HG03442 (cell line): ENCODE measurements around the gene MS4A10.
"Not testable (repeated sequence)": the region's sequence is repeated elsewhere in the genome, so short reads cannot be mapped to it uniquely, and the experiment has no call there.

Experiments
- ATAC-seq: cut with Tn5 transposase; IDR thresholded peaks from one replicate; pipeline ENCODE4 v1.9.1; 2021; ENCODE audit warnings: mild to moderate bottlenecking, moderate library complexity; ENCODE audit not compliant: unreplicated experiment

The MS4A10 gene

DNA sequence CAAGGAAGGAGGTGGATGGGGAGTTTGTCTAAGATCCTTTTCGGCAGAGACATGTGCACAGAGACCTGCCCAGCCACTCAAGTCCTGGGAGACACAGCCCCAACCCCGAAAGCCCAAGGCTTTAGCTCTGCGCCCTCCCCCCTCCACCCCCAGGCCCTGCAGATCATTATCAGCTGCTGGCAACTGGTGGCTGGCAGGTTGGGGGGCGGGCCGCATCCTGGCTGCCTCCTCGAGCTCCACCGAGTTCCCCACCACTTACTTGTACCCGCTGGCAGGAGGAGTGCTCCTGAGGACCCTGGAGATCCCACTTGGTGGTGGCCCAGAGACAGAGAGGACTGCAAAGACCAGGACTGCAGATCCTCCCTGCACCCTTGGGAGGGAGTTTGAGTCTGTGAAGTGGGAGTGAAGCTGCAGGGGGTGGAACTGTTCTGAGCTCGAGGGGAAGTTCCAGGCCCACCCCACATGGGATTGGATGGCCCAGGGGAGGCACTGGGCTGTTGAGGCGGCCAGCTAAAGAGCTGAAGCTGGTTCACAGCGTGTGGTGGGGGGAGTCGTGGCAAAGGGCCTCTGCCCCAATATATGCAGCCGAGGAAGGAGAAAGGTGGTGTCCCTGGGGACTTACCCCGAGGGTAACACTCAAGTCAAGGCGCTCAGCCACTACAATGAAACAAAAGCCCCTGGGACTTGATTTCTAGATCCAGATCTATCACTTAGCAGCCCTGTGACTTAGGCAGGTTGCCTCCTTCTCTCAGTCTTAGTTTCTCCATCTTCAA lies 36.9 kb downstream of the MS4A10 start:
- no peak for ATAC-seq

DNA sequence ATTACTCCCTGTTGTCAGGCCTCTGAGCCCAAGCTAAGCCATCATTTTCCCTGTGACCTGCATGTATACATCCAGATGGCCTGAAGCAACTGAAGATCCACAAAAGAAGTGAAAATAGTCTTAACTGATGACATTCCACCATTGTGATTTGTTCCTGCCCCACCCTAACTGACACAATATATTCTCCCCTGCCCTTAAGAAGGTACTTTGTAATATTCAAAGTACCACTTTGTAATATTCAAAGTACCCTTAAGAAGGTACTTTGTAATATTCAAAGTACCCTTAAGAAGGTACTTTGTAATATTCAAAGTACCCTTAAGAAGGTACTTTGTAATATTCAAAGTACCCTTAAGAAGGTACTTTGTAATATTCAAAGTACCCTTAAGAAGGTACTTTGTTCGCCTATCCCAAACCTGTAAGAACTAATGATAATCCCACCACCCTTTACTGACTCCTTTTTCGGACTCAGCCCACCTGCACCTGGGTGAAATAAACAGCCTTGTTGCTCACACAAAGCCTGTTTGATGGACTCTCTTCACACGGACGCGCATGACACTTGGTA lies 38.7 kb downstream of the MS4A10 start:
- ATAC-seq: not testable (repeated sequence)

DNA sequence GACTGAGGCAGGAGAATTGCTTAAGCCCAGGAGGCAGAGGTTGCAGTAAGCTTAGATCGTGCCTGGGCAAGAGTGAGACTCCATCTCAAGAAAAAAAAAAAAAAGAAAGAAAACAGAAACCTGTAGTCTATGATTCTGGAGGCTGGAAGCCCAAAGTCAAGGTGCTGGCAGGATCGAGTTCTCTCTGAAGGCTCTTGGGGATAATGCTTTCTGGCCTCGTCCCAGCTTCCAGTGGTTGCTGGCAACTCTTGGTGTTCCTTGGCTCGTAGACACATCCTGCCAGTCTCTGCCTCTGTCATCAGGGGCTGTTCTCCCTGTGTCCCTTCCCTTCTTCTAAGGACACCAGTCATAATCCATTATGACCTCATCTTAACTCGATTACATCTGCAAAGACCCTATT lies 40.0 kb downstream of the MS4A10 start:
- ATAC-seq: no peak

GRCh38 chr11:60825790-60826189 lies 40.7 kb downstream of the MS4A10 start:
- no peak for ATAC-seq

GRCh38 chr11:60830478-60831142 lies 45.5 kb downstream of the MS4A10 start:
- ATAC-seq: peak; percentile 67

GRCh38 chr11:60831143-60831500 lies 46.0 kb downstream of the MS4A10 start:
- ATAC-seq: peak; percentile 79

DNA sequence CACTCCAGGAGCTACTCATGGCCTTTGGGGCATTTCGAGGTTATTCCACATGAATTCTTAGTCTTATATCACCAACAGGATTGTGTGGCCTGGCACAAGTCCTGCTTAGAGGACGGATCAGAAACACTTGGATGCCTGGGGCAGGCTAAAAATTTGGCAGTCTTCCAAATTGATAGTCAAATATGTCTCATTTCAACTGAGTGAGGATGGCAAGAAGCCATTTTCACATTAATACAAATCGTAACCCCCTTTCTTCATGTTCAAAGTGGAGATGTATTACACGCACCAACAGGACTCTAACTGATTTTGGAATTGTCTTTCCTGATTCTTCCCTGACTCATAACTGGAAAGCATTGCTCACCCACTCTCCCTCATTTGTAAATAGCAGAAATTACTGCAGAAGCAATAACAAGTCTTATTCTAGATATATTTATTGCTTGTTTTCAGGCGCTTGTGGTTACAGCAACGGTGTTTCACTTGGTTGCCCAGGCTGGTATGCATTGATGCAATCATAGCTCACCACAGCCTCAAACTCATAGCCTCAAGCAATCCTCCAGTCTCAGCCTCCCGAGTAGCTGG lies 46.5 kb downstream of the MS4A10 start:
- ATAC-seq: no peak

- no peak for ATAC-seq
Observed at GRCh38 chr11:60834742-60835533, 49.8 kb downstream of the MS4A10 start.

GRCh38 chr11:60835534-60835846 lies 50.4 kb downstream of the MS4A10 start:
- no peak for ATAC-seq

- ATAC-seq: no peak
Observed at GRCh38 chr11:60836866-60837515, 51.9 kb downstream of the MS4A10 start.

DNA sequence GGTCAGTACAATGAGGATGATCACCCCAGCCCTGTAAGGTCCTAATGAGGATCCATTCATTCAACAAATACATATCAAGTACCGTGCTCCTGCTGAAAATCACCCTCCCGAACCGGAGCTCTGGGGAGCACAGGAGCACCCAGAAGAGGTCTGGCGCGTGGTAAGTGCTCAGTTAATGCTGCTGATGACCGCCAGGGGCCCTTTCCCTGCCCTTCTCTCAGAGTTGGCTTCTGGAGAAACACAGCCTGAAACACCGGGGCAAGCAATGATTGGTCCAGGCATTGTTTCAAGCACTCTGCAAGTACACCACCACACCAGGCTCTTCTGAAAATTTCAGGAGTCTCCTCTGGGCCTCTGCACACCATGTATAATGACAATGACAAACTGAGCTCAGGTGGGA lies 53.0 kb downstream of the MS4A10 start:
- ATAC-seq: no peak

DNA sequence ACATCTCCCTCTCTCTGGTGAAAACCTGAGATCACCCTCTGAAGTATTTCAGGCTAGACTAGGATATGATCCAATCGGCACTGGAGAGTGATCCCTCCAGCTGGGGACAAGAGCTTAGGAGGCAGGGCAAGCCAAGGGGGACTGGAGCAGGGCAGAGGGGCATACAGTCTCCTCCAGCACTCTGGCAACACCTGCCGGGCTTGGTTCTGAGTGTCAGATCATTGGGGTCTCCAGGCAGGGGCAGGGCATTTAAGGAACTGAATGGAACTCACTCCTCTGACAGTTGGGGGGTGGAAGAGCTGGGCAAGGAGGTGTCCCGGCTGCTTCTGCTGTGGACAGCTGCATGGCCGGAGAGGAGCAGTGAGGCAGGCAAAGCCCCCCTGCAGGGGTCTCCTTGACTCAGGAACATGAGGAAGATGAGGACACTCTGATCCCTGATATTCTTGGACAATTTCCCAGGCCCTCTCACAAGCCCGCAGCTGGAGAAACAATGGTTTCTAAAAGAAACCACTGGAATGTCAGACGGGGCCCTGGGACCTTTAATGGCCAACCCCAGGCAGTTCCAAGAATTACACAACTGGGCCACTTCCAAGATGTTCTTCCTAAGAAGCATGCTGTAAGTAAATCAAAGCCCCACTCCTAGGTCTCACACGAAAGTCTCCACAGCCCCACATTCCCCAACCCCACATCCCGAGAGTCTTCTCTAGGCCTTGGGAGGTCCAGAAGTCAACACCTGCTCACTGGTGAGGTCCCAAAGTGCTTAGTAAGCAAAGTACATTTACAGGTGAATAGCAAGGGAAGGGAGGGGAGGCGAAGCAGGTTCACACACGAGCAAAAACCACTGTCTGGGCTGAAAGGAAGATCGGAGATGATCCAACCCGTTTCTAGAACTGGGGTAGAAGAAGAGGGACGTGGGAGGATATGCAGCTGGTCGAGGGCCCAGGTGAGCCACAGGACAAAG lies 55.6 kb downstream of the MS4A10 start:
- ATAC-seq: no peak

DNA sequence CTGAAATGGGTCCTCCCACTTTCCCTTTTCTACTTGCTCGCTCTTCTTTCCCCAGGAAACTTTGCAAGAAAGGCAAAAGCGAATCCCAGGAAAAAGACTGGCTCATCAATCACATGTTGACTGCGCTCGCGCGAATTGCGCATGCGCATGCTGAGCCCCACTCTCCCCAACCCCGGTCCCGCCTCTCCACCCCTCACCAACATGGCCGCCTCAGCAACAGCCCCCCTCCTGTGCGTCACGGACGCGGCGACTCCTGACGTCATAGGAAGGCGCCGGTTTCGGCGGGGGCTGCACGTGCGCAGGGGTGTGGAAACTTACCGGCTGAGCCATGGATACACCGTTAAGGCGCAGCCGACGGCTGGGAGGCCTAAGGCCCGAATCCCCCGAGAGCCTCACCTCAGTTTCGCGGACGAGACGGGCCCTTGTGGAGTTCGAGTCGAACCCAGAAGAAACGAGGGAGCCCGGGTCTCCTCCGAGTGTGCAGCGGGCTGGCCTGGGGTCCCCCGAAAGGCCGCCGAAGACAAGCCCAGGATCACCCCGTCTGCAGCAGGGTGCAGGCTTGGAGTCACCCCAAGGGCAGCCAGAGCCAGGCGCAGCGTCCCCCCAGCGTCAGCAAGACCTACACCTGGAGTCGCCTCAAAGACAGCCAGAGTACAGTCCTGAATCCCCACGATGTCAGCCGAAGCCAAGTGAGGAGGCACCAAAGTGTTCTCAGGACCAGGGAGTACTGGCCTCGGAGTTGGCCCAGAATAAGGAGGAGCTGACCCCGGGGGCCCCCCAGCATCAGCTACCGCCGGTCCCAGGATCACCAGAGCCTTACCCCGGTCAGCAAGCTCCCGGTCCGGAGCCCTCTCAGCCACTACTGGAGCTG lies 56.9 kb downstream of the MS4A10 start, which contains the start of gene CCDC86:
CCDC86 (plus strand) TSS at position 317 of the 871 bp plus-strand sequence; CDS start at position 329, 12 bp downstream.
- peak; percentile 79 for ATAC-seq

DNA sequence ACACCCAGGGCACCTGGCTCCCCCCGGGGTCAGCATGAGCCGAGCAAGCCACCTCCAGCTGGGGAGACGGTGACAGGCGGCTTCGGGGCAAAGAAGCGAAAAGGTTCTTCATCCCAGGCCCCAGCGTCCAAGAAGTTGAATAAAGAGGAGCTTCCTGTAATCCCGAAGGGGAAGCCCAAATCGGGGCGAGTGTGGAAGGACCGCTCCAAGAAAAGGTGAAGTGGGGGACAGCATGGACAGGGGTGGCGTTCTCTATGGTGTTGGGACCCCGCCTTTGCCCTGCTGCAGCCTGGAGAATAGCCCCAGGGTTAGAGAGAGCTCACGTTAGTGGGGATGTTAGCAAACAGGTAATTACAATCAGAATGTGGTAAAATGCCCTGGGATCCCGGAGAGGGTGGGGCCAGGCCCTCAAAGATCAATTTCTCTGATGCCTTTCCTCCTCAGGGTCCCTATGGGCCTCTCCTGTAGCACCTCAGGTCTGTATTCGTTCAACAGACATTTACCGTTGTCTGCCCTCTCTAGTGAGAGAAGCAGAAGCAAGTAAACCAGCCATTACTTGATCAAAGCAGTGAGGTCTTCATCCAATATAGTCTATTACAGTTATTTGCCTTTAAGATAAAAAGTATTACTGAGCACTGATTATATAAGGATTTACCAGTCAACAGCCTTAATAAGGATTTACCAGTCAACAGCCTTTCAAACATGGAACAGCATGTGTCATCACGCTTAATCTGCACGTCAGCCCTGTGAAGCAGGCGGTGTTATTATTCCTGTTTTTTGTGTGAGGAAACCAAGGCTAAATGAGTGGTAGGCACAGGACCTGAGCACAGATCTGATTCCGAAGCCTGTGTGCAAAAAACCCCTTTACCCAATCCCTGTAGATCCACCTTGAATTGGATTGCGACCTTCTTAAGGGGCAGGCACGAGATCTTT lies 57.8 kb downstream of the MS4A10 start:
- no peak for ATAC-seq

DNA sequence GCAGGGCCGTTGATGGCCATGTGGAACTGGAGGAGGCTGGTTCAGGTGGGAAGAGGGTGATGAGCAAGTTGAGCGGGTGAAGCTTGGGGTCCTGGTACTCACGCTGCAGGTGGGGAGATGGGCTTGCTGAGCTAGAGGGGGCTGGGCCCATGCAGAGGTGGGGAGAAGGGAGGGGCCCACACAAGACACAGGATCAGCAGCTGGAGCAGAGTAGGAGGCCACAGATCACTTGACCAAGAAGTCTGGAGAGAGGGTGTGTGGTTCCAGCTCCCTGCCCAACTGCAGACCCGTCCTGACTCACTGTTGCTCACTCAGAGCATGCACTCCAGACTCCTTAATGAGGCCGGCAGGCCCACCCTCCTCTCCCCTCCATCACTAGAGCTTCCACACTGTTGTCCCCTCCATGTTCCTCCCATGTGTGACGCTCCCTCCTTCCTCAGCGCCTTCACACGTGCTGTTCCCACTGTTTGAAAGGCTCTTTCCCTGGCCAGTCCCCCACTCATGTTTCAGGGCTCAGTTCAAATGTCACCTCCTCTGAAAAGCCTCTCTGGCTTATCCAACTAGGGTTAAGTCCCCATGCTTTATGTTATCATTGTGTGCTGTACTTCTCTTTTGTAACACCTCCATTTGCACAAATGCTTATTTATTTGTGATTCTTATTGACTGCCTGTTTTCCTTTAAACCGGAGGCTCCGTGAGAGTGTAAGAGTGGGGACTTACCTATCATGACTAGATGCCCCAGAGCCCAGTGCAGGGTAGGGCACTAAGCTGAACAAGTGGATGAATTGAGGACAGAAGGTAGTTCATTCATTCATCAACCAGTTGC lies 59.1 kb downstream of the MS4A10 start:
- ATAC-seq: no peak

- ATAC-seq: no peak
Observed at GRCh38 chr11:60844870-60845221, 59.7 kb downstream of the MS4A10 start.

DNA sequence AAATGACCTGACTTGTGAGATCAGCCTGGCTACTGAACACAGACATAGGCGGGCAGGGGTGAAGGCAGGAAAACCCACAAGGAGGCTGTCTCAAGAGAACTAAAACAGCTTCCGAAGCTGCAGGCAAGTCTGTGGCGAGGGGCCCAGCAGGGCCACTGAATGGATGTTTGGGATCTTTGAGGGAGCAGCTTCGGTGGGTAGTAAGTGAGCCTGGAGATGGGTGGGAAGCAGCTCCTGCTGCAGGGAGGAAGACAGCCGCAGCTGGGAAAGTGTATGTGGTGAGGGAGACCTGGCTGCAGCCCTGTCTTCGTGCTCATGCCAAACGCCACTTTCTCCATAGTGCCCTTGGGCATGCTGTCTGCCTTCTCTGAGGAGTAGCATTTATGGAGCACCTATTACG lies 60.2 kb downstream of the MS4A10 start:
- no peak for ATAC-seq
